Activated naive CD4-positive, alpha-beta T cell (primary cell): ENCODE measurements around the gene TOM1.
"Not testable (repeated sequence)": the region's sequence is repeated elsewhere in the genome, so short reads cannot be mapped to it uniquely, and the experiment has no call there.

ENCODE experiments used
- DNase-seq, 4 experiments: peaks; one replicate each; lab custom pipeline; 2025; lab: John Stamatoyannopoulos, UW

The TOM1 gene

GRCh38 chr22:35345808-35346505 lies 46.3 kb downstream of the TOM1 start:
- DNase-seq = no peak

- DNase-seq = no peak
Measured at GRCh38 chr22:35346596-35347220, 47.0 kb downstream of the TOM1 start.

DNA sequence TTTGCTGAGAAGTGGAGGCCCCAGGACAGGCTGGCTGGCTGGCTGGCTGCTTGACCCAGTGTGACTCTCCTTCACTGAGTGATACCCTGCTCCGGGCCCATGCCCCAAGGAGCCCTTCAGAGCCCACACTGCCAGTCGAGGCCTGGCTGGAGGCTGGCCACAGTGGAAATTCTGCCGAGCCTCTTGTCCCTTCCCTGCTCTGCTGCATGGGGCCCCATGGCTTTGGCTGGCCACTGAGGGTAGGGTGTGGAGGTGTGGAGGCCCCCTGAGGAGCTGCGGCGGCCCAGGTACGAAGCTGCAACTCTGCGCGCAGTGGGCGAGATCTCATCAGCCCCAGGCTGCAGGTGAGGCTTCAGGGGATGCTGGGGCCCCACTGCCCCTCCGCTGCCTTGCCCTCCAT lies 47.8 kb downstream of the TOM1 start:
- no peak for DNase-seq

DNA sequence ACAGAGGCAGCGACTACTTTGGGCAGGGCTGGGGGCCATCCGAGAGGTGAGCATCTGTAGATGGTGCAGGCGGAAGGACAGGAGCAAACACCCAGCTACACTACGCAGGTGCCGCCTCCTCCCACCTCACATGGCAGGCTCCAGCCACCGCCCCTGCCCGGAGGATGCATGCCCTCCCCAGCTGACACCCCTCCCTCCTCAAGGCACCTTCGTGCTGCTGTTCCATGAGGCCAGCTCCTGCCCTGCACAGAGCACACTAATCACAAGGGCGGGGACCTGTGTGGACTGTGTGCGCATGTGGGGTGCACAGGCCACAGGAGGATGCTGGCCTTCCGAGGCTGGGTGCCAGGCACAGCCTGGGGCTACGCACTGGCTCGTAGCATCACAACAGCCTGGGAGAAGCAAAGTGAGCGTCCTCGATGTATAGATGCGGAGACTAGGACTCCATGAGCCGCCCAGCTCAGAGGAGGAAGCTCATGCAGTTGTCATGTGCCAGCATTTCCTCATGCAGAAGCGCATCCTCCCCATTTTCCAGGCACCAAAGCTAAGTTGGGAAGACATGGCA lies 48.4 kb downstream of the TOM1 start:
- no peak for DNase-seq

GRCh38 chr22:35348703-35349102 lies 49.0 kb downstream of the TOM1 start:
- no peak for DNase-seq

DNA sequence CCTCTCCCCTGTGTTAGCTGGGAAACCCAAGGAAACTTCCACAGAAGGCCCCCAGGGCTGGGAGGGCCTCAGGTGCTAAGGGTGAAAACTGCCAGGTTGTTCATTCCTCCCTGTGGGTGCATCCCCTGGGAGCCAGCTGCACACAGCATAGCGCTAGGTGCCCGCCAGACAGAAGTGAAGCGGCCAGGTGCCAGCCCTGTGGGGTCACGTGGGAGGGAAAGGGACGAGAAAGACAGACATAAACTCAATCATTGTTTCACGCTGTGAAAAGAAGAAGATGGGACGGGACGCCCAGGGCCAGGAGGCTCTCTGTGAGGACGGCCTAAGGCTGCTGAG lies 49.6 kb downstream of the TOM1 start:
- DNase-seq = no peak

DNA sequence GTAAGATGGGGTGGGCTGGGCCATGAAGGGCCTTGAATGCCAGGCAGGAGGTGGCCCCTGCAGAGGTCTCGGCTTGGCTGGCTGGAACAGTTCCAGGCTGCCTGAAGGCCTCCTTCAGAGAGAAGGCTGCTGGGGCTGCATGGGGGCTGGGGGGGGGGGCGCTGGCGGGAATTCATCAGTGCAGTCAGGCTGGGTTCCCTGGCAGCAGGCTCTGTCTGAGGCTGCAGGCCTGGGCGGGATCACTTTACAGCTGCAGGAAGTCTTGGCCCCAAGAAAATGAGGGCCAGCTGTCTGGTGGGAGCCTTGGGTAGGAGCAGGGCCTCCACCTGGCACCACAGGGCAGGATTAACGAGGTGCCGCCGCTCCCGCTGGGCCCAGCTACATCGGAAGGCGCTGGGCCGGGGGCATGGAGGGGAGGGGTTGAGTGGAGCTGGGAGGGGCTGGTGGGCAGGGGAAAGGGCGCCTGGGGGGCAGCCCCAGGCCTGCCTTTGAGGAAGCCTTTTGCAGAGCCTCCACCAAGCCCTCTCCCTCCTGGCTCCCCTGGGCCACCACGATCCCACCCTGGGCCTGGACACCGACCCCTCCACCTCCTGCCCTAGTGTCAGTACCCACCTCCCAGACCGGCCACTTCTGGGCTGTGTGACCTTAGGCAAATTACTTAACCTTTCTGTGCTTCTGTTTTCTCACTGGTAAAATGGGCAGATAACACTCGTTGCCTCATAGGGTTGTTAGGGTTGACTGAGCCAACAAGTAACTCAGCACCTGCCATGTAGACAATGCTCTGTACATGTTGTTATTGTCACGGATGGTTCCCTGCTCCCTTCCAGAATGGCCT lies 50.2 kb downstream of the TOM1 start:
- no peak for DNase-seq

- peak; percentile 49 to 68 (median 54) for DNase-seq
Measured at GRCh38 chr22:35350539-35351503, 51.1 kb downstream of the TOM1 start.

DNA sequence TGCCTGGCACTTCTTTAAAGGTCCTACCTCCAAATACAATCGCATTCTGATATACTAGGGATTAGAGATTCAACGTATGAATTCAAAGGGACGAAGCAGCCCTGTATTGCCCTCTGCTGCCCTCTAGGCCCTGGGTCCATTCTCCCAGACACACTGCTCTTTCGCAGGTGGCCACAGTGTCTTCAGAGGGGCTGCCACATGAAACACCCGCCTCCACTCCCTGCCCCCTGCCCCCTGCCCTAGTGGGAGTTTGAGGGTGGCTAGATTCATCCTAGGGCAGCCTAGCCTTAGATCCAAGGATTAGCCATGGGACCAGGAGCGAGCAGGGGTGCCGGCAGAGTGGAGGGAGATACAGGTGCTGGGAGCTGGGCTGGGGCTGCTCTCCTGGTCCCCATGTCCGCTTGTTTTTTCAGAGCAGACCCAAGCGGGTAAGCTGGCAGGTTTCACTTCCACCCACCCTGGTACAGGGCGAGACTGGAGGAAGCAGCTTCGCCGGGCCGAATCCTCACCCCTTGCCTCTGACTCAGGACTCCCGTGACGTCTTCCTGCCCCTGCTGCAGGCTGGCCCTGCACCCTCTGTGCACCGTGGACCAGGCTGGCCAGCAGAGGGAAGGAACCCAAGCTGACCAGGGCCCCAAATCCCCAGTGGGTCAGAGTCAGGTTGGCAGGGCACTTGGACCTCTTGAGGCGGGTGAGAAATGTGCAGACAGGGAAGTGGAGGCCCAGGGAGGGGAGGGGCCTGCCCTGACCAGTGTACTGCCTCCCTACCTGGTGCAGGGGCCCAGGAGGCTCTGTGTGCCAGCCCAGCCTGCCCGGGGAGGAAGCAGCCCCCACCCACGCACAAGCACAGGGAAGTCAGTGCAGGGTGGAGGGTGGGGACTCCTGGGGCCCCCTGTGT lies 52.8 kb downstream of the TOM1 start:
- no peak for DNase-seq

GRCh38 chr22:35353318-35353717 lies 53.6 kb downstream of the TOM1 start:
- DNase-seq = no peak

DNA sequence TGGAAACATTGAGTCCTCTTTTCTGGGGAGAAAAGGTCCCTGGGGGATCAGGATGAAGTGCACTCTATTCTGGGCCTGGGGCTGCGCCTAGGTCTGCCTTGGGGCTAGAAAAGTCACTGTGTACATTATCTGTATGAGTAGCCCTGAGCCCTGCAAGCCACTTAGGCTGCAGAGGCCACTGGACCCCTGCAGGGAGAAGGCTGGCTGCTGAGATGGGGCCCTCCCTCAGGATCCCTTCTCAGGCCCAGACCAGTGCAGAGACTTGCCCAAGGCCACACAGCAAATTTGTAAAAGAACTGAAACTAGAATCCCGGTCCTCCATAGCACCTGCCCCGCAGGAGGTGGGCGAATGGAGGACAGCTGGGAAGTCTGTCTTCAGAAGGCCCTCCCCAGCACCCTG lies 54.4 kb downstream of the TOM1 start:
- DNase-seq = no peak

- DNase-seq = no peak
Measured at GRCh38 chr22:35357883-35358621, 58.4 kb downstream of the TOM1 start.

DNA sequence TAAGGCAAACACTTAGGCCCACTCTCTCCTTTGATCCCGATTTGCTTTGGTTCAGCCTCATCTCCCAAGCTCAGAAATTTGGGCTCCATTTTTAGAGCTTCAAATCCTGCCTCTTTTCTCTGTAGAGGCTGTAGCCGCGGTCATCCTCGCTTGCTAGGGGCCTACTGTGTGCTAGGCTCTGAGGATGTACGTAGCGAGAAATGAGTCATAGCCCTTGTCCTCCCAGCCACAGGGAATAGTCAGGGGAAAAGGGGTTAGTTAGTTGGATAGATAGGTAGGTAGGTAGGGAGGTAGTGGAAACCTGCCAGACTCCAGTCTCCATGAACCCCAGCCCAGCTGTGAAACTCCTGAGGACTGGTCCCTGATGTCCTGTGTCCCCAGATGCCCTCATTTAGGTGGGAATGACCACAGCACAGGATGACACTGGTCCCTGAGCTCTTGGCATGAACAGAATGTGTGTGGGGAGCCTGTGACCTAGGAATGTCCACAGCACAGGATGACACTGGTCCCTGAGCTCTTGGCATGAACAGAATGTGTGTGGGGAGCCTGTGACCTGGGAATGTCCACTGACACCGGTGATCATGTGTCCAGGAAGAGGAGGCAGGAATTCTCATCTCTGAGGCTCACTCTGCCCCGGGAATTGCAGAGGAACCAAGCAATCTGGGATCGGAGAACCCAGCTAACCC lies 59.8 kb downstream of the TOM1 start:
- DNase-seq = no peak

DNA sequence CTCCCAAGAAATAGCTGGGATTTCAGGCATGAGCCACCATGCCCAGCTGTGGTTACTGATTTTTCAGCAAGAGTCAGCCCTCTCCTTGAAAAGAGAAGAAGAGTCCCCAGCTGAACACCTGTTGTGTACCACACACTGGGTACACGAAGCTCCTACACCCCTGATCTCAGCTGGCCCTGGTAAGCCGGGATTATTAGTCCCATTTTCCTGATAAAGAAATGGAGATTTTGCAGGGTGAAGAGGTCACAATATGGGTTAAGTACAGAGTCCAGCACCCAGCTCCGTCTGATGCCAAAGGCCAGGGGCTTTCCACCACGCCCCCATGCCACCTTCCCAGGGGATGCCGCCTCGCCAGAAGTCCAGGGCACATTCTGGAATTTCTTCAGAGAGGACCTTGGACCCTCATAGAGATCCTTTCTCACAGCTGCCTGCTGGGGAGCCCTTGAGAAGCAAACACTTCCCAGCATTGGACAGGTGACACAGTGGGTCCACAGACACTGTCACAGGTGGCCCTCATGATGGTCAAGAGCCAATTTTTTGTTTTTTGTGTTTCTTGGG lies 61.4 kb downstream of the TOM1 start:
- no peak for DNase-seq

DNA sequence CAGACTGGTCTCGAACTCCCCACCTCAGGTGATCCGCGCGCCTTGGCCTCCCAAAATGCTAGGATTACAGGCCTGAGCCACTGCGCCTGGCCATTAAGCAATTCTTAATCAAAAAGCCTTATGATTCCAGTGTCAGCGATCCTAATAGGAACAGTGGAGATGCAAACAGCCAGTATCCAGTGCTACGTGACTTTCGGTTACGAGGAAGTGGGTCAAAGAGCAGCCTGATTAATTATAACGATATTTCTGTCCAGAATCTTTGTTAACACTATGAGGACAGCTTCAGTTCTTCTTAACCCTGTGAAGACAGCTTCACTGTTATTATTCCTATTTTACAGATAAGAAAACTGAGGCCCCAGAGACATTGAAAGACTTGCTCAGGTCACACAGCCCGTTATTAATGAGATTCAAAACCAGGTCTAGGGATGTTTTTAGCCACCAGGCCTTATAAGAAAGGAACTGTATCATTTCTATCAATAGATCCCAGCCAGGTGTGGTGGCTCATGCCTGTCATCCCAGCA lies 63.9 kb downstream of the TOM1 start:
- DNase-seq = no peak

- DNase-seq = not testable (repeated sequence)
Measured at GRCh38 chr22:35364230-35364629, 64.5 kb downstream of the TOM1 start.

- no peak for DNase-seq
Measured at GRCh38 chr22:35367331-35367886, 67.7 kb downstream of the TOM1 start.

DNA sequence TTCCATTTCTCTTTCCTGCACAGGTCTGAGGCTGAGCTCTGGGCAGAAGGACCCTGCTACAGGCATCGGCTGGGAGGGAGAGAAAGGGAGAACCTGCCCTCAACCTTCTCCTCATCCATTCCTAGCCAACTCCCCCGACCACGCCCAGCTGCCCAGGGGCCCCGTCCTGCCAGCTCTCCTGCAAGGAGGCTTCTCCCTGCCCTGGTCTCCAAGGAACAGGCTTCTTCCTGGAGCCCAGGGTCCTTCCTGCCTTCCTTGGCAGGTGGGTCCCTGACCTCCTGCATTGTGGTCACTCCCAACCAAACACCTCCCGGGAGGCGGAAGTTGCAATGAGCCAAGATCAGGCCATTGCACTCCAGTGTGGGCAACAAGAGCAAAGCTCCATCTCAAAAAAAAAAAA lies 68.7 kb downstream of the TOM1 start:
- no peak for DNase-seq
